SK-N-SH treated with all-trans-retinoic acid at 6 μM for 48 hours (cell line): ENCODE results near the gene WWP2.
"Not testable (repeated sequence)": the region's sequence is repeated elsewhere in the genome, so short reads cannot be mapped to it uniquely, and the experiment has no call there.

Source experiments
- TOX ChIP-seq: fragments of 250-450 bp; sonication (Bioruptor Pico); IDR thresholded peaks from 2 replicates; pipeline ENCODE4 v1.8.0; 2021; ENCODE audit warnings: mild to moderate bottlenecking, moderate library complexity, borderline replicate concordance
- TSHZ2 ChIP-seq: fragments of 250-450 bp; sonication (Bioruptor Pico); IDR thresholded peaks from 2 replicates; pipeline ENCODE4 v1.5.0; 2020; ENCODE audit warnings: mild to moderate bottlenecking, moderate library complexity

DNA sequence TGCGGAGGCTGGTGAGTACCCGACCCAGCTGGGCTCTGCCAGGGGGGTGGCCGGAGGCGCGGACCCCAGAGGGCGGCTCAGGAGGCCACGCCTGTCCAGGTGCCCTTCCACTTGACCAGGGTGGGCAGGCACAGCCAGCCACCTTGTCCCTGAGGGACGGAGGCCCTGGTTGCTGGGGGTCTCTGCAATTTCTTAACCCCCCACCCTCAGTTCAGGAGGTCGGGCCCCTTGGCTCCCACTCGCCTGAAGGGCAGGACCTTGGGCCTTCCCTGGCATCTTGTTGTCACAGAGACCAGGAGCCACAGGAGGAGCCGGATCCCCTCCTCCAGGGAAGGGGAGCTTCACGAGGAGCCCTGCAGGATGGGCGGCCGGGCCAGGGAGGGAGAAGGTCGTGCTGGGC is 190.0 kb downstream of the WWP2 start:
- not testable (repeated sequence) for TF ChIP-seq TSHZ2, TOX (CRISPR knock-in tag)
